ENCODE results near the gene TENT5C. TPM values are rescaled to one million over a fixed set of nuclear protein-coding genes. Genes with fewer than 3 reads are reported as not detected.

Gene TENT5C
- total and polyA plus RNA-seq, 9 of the 15 experiments (the other 6 are each of a cell fraction or from before 2014, with no cell fraction given) = 1.8 to 7.7 (median 4.0) TPM

- H4K20me1 ChIP-seq (replicated peaks; ENCODE audit: control insufficient read depth, insufficient read depth, low read length) = no peaks in the 10 kb centered on the region
- no peaks in the 10 kb centered on the region for H3K9me1 ChIP-seq (ENCODE audit: control insufficient read depth, insufficient read depth, low read length)
- H3K9ac ChIP-seq (ENCODE audit: insufficient read depth in 1 of 2, low read depth in 2 of 2, low read length in 2 of 2) = no peak overlapping the region
- H3K4me1 ChIP-seq (replicated peaks in 1 of 2; ENCODE audit: control insufficient read depth in 2 of 2, insufficient read depth in 2 of 2, low read length in 2 of 2) = peaks cover 14 to 23% of the 10 kb centered on the region in 2 experiments; a peak in 4 of 5 replicates
- in situ Hi-C loops (cut with MboI) (no loop called here), intact Hi-C loops (cut with micrococcal nuclease) (no loop called here)
- WGBS (ENCODE audit: insufficient coverage, low coverage, missing lambda C conversion rate) = 41% methylated on average over 5 of the region's 5 CpGs
- ChIA-PET CTCF (ENCODE audit: low intra/inter-chr PET ratio) (no interaction called here), POLR2A (interaction anchor here (0.8 to 1.0 kb wide), 4 partner anchors 10 to 25 kb away, joined by 3 to 6 read pairs (median 4); partner anchors contain the start of gene TENT5C)
- no peak for DNase-seq (ENCODE audit: extremely low read depth in 1 of 4, low spot score in 3 of 4)
- H3K27ac ChIP-seq (ENCODE audit: extremely low read depth, low read depth, low read length) = no peak overlapping the region
- H3K79me2 ChIP-seq (ENCODE audit: control insufficient read depth, insufficient read depth, low read length) = no peaks in the 10 kb centered on the region
- no peak for FAIRE-seq
- no peak overlapping the region for H3K4me2 ChIP-seq (ENCODE audit: insufficient read depth, low read length)
- no TSS peak for BruUV-seq (replicated peaks)
- H3K9me3 ChIP-seq (replicated peaks; ENCODE audit: control insufficient read depth, insufficient read depth, low read depth, low read length) = no peaks in the 10 kb centered on the region
- no peak; the same call in 2 of the 3 replicates for ATAC-seq
- H3K4me3 ChIP-seq = no peak overlapping the region
- no peaks in the 10 kb centered on the region for H3K27me3 ChIP-seq (ENCODE audit: control insufficient read depth in 2 of 2, insufficient read depth in 2 of 2, low read length in 2 of 2)
- no peak overlapping the region for H2AFZ ChIP-seq (ENCODE audit: low read depth, low read length)
- H3K36me3 ChIP-seq (ENCODE audit: control insufficient read depth, insufficient read depth, low read length) = no peaks in the 10 kb centered on the region
- no peak for TF ChIP-seq THAP12 (CRISPR knock-in tag; IDR thresholded peaks at IDR 0.05)
- TF ChIP-seq ID3 (CRISPR knock-in tag; IDR thresholded peaks at IDR 0.05) = no peak
- no peak for TF ChIP-seq ID3 (tag; IDR thresholded peaks at IDR 0.05)
- peak; percentile 67; the same call in 1 of the 2 replicates for TF ChIP-seq SPI1 (IDR thresholded peaks at IDR 0.05; ENCODE audit: borderline replicate concordance, low read depth, low read length)
- 0 out of 2 replicates have a peak, but pooled peaks have one; percentile 42 for TF ChIP-seq CEBPB (tag; IDR thresholded peaks at IDR 0.05)
- no peak for TF ChIP-seq ZKSCAN3 (CRISPR knock-in tag; IDR thresholded peaks at IDR 0.05)
- TF ChIP-seq USF2 (CRISPR knock-in tag; IDR thresholded peaks at IDR 0.05) = no peak
Measured at GRCh38 chr1:117596023-117596720, 9.7 kb upstream of the TENT5C start.

Measured in K562 (cell line).